Activated CD8-positive, alpha-beta T cell treated with anti-CD3 and anti-CD28 coated beads for 36 hours (primary cell): ENCODE data around the gene ARHGAP10. TPM values are rescaled to one million over a fixed set of nuclear protein-coding genes. Genes with fewer than 3 reads are reported as not detected.

Experiments used
- ATAC-seq: fragments of 200-7000 bp; cut with Tn5 transposase; one replicate; pipeline ENCODE4 v1.10.0; 2021; ENCODE audit warnings: mild to moderate bottlenecking, moderate library complexity
- CTCF ChIA-PET: fragments of 350-600 bp; sonication (Branson Sonifier 250); formaldehyde crosslinking; loops from one replicate; lab custom pipeline; 2021; ENCODE audit warnings: antibody characterized with exemption; lab: Charles Lee
- POLR2A ChIA-PET: fragments of 350-600 bp; sonication (Branson Sonifier 250); formaldehyde crosslinking; loops from one replicate; lab custom pipeline; 2021; ENCODE audit warnings: antibody characterized with exemption; lab: Charles Lee
- DNase-seq: peaks from one replicate; pipeline ENCODE4 v3.0.0-alpha.2; 2020
- H3K27ac Mint-ChIP-seq: one replicate; pipeline ENCODE4 v1.8.0; 2021; ENCODE audit warnings: mild to moderate bottlenecking, mixed read lengths
- H3K27me3 Mint-ChIP-seq: one replicate; pipeline ENCODE4 v1.8.0; 2021; ENCODE audit warnings: mixed read lengths
- H3K36me3 Mint-ChIP-seq: one replicate; pipeline ENCODE4 v1.8.0; 2021; ENCODE audit warnings: low read depth, mixed read lengths
- H3K4me1 Mint-ChIP-seq: one replicate; pipeline ENCODE4 v1.8.0; 2021; ENCODE audit warnings: low read depth, mixed read lengths
- H3K4me3 Mint-ChIP-seq: one replicate; pipeline ENCODE4 v1.8.0; 2021; ENCODE audit warnings: mild to moderate bottlenecking, moderate library complexity, mixed read lengths
- H3K9me3 Mint-ChIP-seq: one replicate; pipeline ENCODE4 v1.8.0; 2021; ENCODE audit warnings: mixed read lengths
- intact Hi-C: fragments of 100-400 bp; cut with micrococcal nuclease; formaldehyde crosslinking; loops from one replicate; pipeline ENCODE4 v1.10.0; 2022
- total RNA-seq, 2 experiments: library from RNA; stranded (reverse); gene quantifications; one replicate each; pipeline ENCODE4 v1.2.3, GENCODE V29; 2021
- TF ChIP-seq, protein P1 (sequence below): fragments of 200-600 bp; IDR thresholded peaks from one replicate; pipeline ENCODE4 v1.8.0; 2022; ENCODE audit warnings: antibody characterized with exemption, mild to moderate bottlenecking

The ARHGAP10 gene
- total RNA-seq, 2 experiments from 2014 or later: 4.0 to 5.1 TPM

DNA sequence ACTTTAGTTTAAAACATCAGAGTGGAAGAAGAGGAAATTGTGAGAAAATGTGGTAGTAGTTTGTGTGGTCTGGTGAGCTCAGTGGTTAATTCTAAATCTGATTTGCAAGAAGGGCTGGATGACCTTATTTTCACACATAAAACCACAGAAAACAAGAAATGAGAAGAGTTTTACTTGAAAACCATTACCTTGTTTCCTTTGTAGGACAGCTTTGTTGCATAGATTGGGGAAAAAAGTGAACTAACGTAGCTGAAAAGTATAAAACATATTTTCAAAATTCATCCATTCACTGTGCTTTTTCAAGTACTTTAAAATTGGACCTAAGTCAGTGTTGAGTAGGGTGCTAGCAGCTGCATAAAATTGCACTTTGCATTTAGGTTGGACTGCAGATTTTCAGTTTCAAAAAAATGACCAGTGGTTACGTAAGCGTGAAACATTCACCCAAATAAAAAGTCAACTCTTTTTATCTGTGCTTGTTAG is 211.3 kb downstream of the ARHGAP10 start:
- CTCF ChIA-PET: interaction anchor here (1.8 to 2.1 kb wide), 2 partner anchors 76 to 114 kb away, joined by 5 to 8 read pairs; no protein-coding TSS in a partner anchor
- H3K27me3 Mint-ChIP-seq: no peaks in the 10 kb centered on the region
- peak; percentile 13 for DNase-seq
- TF ChIP-seq, protein P1, sequence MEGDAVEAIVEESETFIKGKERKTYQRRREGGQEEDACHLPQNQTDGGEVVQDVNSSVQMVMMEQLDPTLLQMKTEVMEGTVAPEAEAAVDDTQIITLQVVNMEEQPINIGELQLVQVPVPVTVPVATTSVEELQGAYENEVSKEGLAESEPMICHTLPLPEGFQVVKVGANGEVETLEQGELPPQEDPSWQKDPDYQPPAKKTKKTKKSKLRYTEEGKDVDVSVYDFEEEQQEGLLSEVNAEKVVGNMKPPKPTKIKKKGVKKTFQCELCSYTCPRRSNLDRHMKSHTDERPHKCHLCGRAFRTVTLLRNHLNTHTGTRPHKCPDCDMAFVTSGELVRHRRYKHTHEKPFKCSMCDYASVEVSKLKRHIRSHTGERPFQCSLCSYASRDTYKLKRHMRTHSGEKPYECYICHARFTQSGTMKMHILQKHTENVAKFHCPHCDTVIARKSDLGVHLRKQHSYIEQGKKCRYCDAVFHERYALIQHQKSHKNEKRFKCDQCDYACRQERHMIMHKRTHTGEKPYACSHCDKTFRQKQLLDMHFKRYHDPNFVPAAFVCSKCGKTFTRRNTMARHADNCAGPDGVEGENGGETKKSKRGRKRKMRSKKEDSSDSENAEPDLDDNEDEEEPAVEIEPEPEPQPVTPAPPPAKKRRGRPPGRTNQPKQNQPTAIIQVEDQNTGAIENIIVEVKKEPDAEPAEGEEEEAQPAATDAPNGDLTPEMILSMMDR: no peak
- intact Hi-C loops: no loop called here
- peak overlapping the region; percentile 58 for H3K27ac Mint-ChIP-seq
- H3K9me3 Mint-ChIP-seq: no peaks in the 10 kb centered on the region
- H3K4me1 Mint-ChIP-seq: peaks cover 26% of the 10 kb centered on the region
- H3K36me3 Mint-ChIP-seq: peaks cover 5% of the 10 kb centered on the region
- ATAC-seq: peak; percentile 78
- H3K4me3 Mint-ChIP-seq: no peak overlapping the region
- POLR2A ChIA-PET: no interaction called here

DNA sequence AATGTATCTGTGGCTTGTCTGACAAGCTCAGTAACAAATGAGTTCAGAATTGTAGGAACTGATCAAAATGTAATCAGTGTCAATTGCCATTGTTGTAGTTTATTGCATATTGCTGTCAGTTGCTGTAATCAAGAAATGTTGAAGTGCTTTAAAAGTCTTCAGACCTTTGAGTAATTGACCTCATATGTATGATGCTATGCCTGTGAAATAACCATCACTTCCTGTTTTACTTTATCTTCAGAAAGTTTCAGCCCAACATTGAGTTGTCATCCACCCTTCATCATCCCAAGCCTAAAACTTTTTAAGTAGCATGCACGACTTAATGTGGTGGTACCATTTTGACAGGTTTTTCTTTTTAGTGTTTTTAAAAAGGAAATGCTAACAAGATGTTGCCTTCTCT is 212.4 kb downstream of the ARHGAP10 start:
- TF ChIP-seq, protein P1: no peak
- Mint-ChIP-seq H3K9me3 (no peaks in the 10 kb centered on the region), H3K27me3 (no peaks in the 10 kb centered on the region), H3K36me3 (peaks cover 11% of the 10 kb centered on the region), H3K4me3 (no peak overlapping the region), H3K4me1 (peaks cover 26% of the 10 kb centered on the region), H3K27ac (no peak overlapping the region)
- DNase-seq (no peak), ATAC-seq (peak; percentile 64)
- intact Hi-C loops: no loop called here
- CTCF ChIA-PET: interaction anchor here (1.8 kb wide), 1 partner anchor 112 kb away, joined by 5 read pairs; no protein-coding TSS in a partner anchor
- POLR2A ChIA-PET: no interaction called here

DNA sequence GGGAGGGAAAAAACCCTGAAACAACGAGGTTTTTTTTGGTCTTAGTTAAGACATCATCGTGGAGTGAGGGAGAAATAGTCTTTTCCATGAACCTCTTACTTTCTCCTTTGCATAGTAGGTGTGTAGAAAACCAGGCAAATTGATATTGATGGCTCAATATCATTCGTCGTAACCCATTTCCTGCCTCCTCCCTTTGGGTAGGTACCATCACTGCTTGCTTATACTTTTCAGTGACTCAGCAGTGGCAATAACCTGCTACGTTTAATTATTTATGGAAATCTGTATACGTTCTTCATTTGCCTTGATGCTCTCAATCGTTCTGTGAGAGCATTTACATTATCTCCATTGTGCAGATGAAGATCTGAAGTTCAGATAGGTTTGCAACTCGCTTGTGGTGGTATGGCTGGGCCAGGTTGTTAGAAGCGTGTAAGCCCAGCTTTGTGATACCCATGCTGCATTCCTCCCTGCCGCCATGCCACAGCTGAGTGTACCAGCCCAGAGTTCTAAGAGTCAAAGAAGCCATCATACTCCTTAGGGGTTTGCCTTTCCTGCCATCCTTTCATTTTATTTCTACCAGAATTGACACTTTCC is 212.9 kb downstream of the ARHGAP10 start:
- ATAC-seq (peak; percentile 43), DNase-seq (no peak)
- CTCF ChIA-PET: interaction anchor here (1.8 kb wide), 1 partner anchor 112 kb away, joined by 5 read pairs; no protein-coding TSS in a partner anchor
- POLR2A ChIA-PET: no interaction called here
- H3K27ac Mint-ChIP-seq: no peak overlapping the region
- no peaks in the 10 kb centered on the region for H3K27me3 Mint-ChIP-seq
- intact Hi-C loops: no loop called here
- no peaks in the 10 kb centered on the region for H3K9me3 Mint-ChIP-seq
- TF ChIP-seq, protein P1: no peak
- H3K4me1 Mint-ChIP-seq: peaks cover 26% of the 10 kb centered on the region
- peaks cover 11% of the 10 kb centered on the region for H3K36me3 Mint-ChIP-seq
- H3K4me3 Mint-ChIP-seq: no peak overlapping the region

DNA sequence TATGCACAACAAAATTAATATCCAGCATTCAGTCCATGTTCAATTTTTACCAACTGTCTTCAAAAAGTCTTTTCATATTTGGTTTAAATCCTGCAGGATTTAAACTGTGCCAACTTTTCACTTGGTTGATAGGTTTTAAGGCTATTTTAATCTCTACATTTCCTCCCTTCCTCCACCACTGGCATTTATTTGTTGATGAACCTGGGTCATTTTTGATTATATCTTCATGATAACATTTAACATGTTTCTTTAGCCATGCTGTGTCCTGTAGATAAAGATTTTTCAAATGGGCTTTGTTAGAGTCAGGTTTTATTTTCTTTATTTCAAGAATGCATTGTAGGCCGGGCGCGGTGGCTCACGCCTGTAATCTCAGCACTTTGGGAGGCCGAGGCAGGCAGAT is 216.4 kb downstream of the ARHGAP10 start:
- Mint-ChIP-seq H3K4me1 (peaks cover 16% of the 10 kb centered on the region), H3K9me3 (no peaks in the 10 kb centered on the region), H3K27me3 (no peaks in the 10 kb centered on the region), H3K36me3 (peaks cover 11% of the 10 kb centered on the region), H3K27ac (no peak overlapping the region), H3K4me3 (no peak overlapping the region)
- intact Hi-C loops: no loop called here
- ATAC-seq: no peak
- ChIA-PET POLR2A (no interaction called here), CTCF (no interaction called here)
- TF ChIP-seq, protein P1: no peak
- no peak for DNase-seq

DNA sequence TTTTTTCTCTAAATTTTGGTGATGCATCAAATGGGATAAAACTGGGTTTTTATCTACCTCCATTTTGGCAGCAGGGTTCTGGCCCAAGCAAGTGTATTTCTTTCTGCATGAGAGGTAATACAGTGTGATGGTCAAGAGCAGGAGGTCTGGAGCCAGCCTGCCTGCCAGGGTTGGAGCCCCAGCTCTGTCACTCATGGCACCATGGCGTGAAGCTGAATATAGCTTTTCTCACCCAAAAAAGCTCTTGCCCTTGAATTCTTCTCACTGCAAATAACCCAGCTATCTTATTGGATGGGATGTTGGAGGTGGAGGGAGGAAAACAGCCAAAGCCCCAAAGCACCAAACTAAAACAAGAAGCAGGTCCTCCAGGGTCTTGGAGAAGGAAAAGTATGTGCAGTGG is 218.4 kb downstream of the ARHGAP10 start:
- H3K4me1 Mint-ChIP-seq: no peaks in the 10 kb centered on the region
- DNase-seq: no peak
- CTCF ChIA-PET: no interaction called here

More for the DNA sequence above, 218.4 kb downstream of the ARHGAP10 start:
- no peaks in the 10 kb centered on the region for H3K27me3 Mint-ChIP-seq
- ATAC-seq: no peak
- POLR2A ChIA-PET: no interaction called here
- H3K36me3 Mint-ChIP-seq: peaks cover 16% of the 10 kb centered on the region
- no peaks in the 10 kb centered on the region for H3K9me3 Mint-ChIP-seq
- intact Hi-C loops: no loop called here
- TF ChIP-seq, protein P1: no peak
- H3K27ac Mint-ChIP-seq: no peak overlapping the region
- no peak overlapping the region for H3K4me3 Mint-ChIP-seq
